Stimulated activated CD8-positive, alpha-beta memory T cell treated with anti-CD3 and anti-CD28 coated beads, Interleukin-2, amount 100 ng/mL, for 1 hour (primary cell): ENCODE measurements around the gene GRN.
"Not testable (repeated sequence)": the region's sequence is repeated elsewhere in the genome, so short reads cannot be mapped to it uniquely, and the experiment has no call there.

ENCODE experiments used
- DNase-seq, 2 donors: peaks; one replicate each; pipeline ENCODE4 v3.0.0-alpha.2; 2020; ENCODE audit warnings: low read depth in 2 of 2

Gene GRN

GRCh38 chr17:44360826-44361225, 15.7 kb downstream of the GRN start:
- no peak for DNase-seq

- no peak for DNase-seq
Measured at GRCh38 chr17:44361292-44362260, 16.5 kb downstream of the GRN start.

DNA sequence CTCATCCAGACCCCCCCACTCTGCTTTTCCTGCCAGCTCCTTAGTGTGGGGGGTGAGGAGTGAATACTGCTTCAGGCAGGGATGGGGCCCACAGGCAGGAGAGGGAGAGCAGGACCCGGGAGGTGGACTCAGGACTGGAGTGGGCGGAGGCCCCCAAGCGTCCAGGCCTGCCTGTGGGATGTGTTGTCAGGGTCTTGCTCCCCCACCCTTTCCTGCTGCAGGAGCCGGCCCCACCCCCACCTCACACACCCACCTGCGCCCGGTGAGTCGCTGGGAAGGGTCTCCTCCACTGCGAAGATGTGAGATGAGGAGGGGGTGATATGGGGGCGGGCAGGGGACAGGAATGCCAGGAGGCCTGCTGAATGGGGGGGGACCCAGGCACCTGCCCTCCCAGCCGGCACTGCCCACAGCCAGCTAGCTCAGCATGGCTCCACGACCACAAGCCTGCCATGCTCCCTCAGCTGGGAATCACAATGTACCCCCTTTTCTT, 17.4 kb downstream of the GRN start:
- DNase-seq: no peak

GRCh38 chr17:44362949-44363612, 18.0 kb downstream of the GRN start:
- DNase-seq: no peak

GRCh38 chr17:44363613-44364159, 18.6 kb downstream of the GRN start, which contains the start of gene FAM171A2:
Gene FAM171A2, minus strand, starts transcription at chr17:44363853. Its CDS starts 139 bp downstream, at chr17:44363714.
- DNase-seq: peak in 1 of 2 donors; percentile 43

- DNase-seq: not testable (repeated sequence)
Measured at GRCh38 chr17:44365051-44365450, 19.9 kb downstream of the GRN start.

GRCh38 chr17:44367231-44367979, 22.3 kb downstream of the GRN start:
- no peak for DNase-seq

GRCh38 chr17:44368391-44369243, 23.5 kb downstream of the GRN start:
- not testable (repeated sequence) for DNase-seq

GRCh38 chr17:44369414-44370023, 24.4 kb downstream of the GRN start:
- not testable (repeated sequence) for DNase-seq

- DNase-seq: no peak
Measured at GRCh38 chr17:44372036-44372435, 26.9 kb downstream of the GRN start.

DNA sequence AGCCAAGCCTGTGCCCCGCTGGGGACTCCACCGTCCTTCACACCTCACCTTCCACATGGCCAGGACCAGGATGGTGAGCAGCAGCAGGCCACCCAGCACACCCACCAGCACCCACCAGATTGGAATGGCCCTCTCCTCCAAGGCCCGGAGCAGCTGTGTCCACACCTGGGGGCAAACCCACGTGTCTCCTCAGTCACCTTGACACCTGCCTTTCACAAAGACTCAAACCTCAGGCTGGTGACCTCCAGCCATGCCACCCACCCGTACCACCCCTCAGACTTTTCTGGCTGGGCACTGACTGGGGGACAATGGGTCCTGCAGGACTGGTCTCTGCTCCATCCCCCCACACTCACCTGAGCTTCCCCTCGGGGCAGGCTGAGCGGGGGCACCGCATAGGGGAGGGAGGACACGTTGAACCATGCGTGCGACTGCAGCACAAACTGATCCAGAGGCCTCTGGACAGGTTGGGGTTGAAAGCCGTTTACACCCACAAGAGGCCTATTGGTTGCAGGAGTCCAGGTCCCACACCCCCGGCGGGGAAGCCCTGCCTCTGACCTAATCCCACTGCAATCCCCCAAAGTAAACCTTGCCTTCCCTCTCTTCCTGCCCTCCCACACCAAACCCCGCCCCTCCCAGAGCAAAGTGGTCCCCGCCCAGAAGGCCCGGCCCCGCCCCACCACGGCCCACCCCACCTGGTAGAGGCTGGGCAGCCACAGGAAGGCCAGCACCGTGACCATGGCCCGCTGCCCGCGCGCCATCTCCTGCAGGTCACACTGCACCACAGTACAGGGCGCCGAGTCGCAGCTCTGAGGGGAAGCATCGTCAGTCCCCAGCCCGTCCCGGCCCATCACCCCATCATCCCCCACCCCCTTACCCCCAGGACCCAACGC, 29.4 kb downstream of the GRN start:
- DNase-seq: no peak

DNA sequence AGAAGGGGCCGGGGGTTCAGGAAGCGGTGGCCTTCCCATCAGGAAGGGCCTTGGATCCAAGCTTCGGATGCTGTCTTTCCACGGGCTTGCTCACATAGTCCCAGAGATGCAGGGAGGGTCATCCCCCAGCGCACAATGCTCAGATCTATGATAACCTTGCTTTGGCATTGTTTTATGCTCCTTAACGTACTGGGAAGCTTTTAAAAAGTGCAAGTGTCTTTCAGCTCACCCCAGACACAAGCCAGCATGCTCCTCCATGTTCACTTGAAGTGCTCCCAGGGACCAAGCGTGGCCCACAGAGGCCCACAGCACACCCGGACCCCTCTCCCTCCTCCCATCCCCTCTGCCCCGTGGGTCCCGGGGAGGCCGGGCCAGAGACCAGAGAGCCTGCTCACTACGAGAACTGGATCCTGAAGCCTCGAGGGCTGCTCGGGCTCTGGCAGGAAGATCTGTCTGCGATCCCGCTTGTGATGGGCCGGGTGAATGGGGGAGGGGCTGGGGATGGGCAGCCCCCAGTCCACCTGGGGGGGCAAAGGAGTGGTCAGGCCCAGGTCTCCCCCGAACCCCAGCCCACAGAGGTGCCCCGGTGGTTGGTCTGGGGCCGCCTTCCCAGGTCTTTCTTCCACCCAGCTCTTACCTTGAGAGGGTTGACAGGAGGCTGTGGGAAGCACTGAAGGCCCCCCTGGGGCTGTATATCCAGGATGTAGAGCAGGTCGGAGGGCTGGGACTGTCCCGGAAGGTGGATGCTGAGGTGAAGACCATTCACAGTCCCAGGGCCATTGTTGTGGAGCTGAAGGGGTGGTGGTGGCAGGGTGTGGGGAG, 30.3 kb downstream of the GRN start:
- DNase-seq: no peak

GRCh38 chr17:44376124-44376523, 31.0 kb downstream of the GRN start:
- DNase-seq: no peak

DNA sequence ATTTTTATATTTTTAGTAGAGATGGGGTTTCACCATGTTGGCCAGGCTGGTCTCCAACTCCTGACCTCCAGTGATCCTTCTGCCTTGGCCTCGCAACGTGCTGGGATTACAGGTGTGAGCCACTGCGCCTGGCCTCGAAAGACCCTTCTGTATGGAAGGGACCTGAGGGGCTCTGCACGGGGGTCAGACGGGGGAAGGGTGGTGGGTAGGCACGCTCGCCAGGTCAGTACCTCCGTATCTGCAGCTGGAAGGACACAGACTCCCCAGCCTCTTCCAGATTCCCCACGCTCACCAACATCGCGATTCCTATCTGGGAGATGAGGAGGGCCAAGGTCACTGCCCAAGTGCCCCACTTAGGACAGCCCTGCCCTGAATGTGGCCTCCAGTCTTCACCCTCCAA, 31.7 kb downstream of the GRN start:
- DNase-seq: no peak

DNA sequence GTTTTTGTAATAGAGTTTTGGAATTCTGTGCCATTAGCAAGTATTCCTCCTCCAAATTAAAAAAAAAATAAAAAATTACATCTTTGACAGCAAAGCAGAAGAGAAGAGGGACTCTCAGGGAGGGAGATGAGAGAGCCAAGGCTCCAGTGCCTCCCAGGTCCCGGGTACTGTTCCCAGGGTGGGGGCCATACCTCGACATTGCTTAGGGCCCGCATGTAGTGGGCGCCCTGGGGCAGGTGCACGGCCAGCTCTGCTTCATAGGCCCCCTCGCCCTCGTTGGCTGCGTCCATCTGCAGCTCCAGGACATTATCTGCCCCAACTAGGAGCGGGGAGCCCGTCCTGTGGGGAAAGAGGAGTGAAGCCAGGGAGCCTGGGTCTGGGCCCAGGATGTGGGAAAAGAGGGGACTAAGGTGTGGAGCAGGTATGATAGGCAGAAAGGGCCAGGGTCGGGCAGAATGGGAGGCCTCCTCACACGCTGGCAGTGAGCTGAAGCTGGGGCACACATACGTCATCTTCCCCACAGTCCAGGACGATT, 33.1 kb downstream of the GRN start:
- no peak for DNase-seq

DNA sequence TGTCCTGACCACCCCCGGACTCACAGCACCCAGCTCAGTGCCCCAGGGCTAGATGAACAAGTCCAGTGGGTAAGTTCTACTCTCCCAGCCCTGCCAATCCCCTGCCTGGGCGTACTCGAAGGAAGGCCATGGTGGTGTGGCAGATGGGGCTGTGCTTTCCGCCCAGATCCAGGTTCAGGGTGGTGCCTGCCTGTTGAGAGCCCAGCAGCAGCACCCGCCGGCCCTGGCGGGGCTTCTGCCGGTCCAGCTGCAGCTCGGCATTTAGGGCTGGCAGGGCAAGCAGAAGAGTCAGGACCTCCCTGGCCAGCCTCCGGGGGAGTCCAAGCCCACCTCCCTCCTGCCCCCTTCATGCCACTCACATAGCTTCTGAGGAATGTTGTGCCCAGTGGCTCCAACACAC, 34.8 kb downstream of the GRN start:
- no peak for DNase-seq

DNA sequence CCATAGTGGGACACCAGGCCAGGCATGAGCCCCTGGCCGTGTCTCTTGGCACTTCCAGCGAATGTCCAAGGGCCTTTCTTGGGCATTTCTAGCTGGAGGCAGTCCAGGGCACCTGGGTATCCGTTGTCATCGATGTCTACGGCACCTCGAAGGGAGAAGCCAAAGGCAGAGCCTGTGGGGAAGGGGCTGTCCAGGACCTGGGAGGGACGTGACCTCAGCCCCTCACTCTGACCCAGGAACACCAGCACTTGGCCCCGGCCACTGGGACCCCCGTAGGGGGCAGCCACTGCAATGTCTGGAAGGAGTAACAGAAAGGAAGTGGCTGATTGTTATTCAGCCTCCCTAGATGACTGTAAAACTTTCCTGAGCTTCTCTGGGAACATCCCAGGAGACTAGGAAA, 35.7 kb downstream of the GRN start:
- no peak for DNase-seq

DNA sequence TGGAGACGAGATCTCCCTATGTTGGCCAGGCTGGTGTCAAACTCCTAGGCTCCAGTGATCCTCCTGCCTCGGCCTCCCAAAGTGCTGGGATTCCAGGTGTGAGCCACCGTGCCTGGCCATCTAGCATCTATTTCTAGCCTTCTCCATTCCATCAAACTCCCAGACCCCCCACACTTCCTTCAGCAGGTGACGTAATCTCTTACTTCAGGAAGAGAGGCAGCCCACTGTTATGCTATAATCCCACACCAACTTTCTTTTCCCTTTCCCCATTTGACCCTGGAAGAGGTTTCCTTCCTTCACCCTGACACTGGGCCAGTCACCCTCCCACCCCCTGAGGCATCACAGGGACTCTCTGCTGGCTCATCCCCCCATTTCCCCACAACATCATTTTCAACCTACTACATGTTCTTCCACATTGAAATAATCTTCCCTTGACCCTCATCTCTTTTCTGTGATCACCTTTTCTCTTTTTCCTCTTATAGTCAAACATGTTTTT, 36.8 kb downstream of the GRN start:
- no peak for DNase-seq
